ENCODE results near the gene FMR1. TPM values are rescaled to one million over a fixed set of nuclear protein-coding genes. Genes with fewer than 3 reads are reported as not detected.

Gene FMR1
- total and polyA plus RNA-seq, 5 donors: 18.5 to 42.9 (median 36.2) TPM

- ATAC-seq (no peak), DNase-seq (no peak)
- intact Hi-C loops (cut with DNase I): no loop called here
- Histone ChIP-seq H3K4me3 (ENCODE audit: low read length) (no peak overlapping the region), H3K9me3 (ENCODE audit: control insufficient read depth, low read length) (no peaks in the 10 kb centered on the region), H3K27ac (ENCODE audit: low read length) (no peak overlapping the region), H3K27me3 (ENCODE audit: control insufficient read depth, insufficient read depth) (no peaks in the 10 kb centered on the region), H3K4me1 (ENCODE audit: control insufficient read depth, insufficient read depth, low read length) (no peaks in the 10 kb centered on the region)
- WGBS: 86% methylated on average over 1 of the region's 1 CpG
These were observed 46.6 kb downstream of the FMR1 start for GRCh38 chrX:147958291-147958690.

GRCh38 chrX:147960722-147961121, 49.0 kb downstream of the FMR1 start:
- H3K4me1 ChIP-seq (ENCODE audit: control insufficient read depth, insufficient read depth, low read length): no peaks in the 10 kb centered on the region
- H3K27ac ChIP-seq (ENCODE audit: low read length): no peak overlapping the region
- DNase-seq (no peak), ATAC-seq (no peak)
- 86% methylated on average over 2 of the region's 2 CpGs for WGBS
- no peak overlapping the region for H3K4me3 ChIP-seq (ENCODE audit: low read length)
- no peaks in the 10 kb centered on the region for H3K9me3 ChIP-seq (ENCODE audit: control insufficient read depth, low read length)
- H3K27me3 ChIP-seq (ENCODE audit: control insufficient read depth, insufficient read depth): no peaks in the 10 kb centered on the region
- intact Hi-C loops (cut with DNase I): no loop called here

DNA sequence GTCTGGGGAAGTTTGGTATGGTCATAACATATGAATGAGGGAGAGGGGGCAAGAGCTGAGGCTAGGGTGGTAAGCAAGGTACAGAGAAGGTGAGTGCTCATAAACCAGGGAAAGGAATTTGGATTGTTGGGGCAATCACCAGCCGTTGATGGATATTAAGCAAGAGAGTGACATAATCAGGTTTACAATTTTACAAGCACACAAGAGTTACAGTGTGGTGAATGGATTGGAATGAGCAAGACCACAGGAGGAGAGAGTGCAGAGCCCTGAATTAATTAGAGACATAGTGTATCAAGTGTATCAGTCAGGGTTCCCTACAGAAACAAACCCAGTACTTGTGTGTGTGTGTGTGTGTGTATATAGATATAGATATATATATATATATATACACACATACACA, 50.8 kb downstream of the FMR1 start:
- intact Hi-C loops (cut with DNase I): no loop called here
- WGBS: 83% methylated on average over 1 of the region's 1 CpG
- ATAC-seq: no peak
- Histone ChIP-seq H3K4me3 (ENCODE audit: low read length) (no peak overlapping the region), H3K4me1 (ENCODE audit: control insufficient read depth, insufficient read depth, low read length) (no peaks in the 10 kb centered on the region), H3K9me3 (ENCODE audit: control insufficient read depth, low read length) (no peaks in the 10 kb centered on the region), H3K27ac (ENCODE audit: low read length) (no peak overlapping the region), H3K27me3 (ENCODE audit: control insufficient read depth, insufficient read depth) (no peaks in the 10 kb centered on the region)
- no peak for DNase-seq

DNA sequence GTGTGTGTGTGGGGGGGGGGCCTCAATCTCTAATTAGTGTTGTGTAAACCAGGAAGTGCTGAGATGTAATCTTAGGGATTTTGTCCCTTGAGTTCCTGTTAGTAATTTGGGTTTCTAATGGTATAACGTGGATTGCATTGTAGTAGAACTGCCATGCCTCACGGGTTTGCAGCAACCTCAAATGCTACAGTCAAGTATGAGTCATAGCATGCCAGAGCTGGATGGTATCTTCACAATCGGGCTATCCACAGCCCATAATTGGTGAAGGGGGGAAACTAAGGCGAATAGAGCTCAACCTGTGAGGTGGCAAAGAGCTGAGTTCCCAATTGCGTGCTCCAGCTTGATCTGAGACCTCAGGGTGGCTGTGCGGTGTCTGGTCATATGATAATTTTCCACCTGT, 67.2 kb downstream of the FMR1 start:
- intact Hi-C loops (cut with DNase I): no loop called here
- ATAC-seq (no peak), DNase-seq (no peak)
- WGBS: 67% methylated on average over 6 of the region's 6 CpGs
- H3K4me1 ChIP-seq (ENCODE audit: control insufficient read depth, insufficient read depth, low read length): no peaks in the 10 kb centered on the region
- H3K4me3 ChIP-seq (ENCODE audit: low read length): no peak overlapping the region
- no peaks in the 10 kb centered on the region for H3K27me3 ChIP-seq (ENCODE audit: control insufficient read depth, insufficient read depth)
- H3K9me3 ChIP-seq (ENCODE audit: control insufficient read depth, low read length): no peaks in the 10 kb centered on the region
- H3K27ac ChIP-seq (ENCODE audit: low read length): no peak overlapping the region

DNA sequence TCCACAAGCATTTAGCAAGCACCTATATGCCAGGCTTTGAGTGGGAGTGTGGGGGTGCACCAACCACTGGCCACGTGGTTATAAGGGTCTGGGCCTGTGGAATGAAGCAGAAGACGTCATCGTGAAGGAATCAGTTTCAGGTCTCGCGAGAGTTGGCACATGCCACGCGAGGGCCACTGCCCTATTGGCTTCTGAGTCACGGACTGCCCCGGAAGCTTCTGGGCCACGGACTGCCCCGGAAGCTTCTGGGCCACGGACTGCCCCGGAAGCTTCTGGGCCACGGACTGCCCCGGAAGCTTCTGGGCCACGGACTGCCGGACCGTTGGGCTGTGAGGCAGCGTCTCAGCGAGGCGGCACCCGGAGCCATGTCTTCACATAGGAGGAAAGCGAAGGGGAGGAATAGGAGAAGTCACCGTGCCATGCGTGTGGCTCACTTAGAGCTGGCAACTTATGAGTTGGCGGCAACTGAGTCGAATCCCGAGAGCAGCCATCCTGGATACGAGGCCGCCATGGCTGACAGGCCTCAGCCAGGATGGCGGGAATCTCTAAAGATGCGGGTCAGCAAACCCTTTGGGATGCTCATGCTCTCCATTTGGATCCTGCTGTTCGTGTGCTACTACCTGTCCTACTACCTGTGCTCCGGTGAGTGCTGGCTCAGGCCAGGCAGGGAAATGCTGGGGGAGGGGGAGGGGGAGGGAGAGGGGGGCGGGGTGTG, 69.5 kb downstream of the FMR1 start, which contains the start of gene FMR1NB:
TSS of gene FMR1NB (plus strand) at position 300 of the 715 bp plus-strand sequence. CDS start at position 366, 66 bp downstream.
- Histone ChIP-seq H3K9me3 (ENCODE audit: control insufficient read depth, low read length) (no peaks in the 10 kb centered on the region), H3K27me3 (ENCODE audit: control insufficient read depth, insufficient read depth) (no peaks in the 10 kb centered on the region), H3K4me1 (ENCODE audit: control insufficient read depth, insufficient read depth, low read length) (no peaks in the 10 kb centered on the region), H3K4me3 (ENCODE audit: low read length) (no peak within 1 kb of the TSS), H3K27ac (ENCODE audit: low read length) (no peak within 1 kb of the TSS)
- WGBS: 96% methylated on average over 35 of the region's 35 CpGs
- ATAC-seq: no peak
- DNase-seq: peak in 1 of 3 donors; percentile 28
- intact Hi-C loops (cut with DNase I): no loop called here

Other genes with a start within 250 kb of the FMR1 start
- not detected for gene FMR1NB, start 69.4 kb downstream of the FMR1 start, total RNA-seq
- gene FMR1NB, start 69.4 kb downstream of the FMR1 start, polyA plus RNA-seq: not detected

Measured in right cardiac atrium (tissue), 5 donors.